Activated T-helper 17 cell treated with anti-CD3 and anti-CD28 coated beads, Interleukin-2, amount 50 U/mL, for 72 hours (primary cell): ENCODE measurements around the gene CDX1. TPM values are rescaled to one million over a fixed set of nuclear protein-coding genes. Genes with fewer than 3 reads are reported as not detected.

Experiments
- ATAC-seq: fragments of 150-1000 bp; cut with Tn5 transposase; replicated peaks from 2 replicates; pipeline ENCODE4 v1.10.0; 2021; ENCODE audit warnings: mild to moderate bottlenecking, moderate library complexity
- H3K27ac Mint-ChIP-seq: one replicate; pipeline ENCODE4 v1.8.0; 2022; ENCODE audit warnings: mixed read lengths
- H3K27me3 Mint-ChIP-seq: one replicate; pipeline ENCODE4 v1.8.0; 2022; ENCODE audit warnings: mixed read lengths
- H3K36me3 Mint-ChIP-seq: one replicate; pipeline ENCODE4 v1.8.0; 2022; ENCODE audit warnings: low read depth, mild to moderate bottlenecking, mixed read lengths
- H3K4me1 Mint-ChIP-seq: one replicate; pipeline ENCODE4 v1.8.0; 2022; ENCODE audit warnings: mixed read lengths
- H3K4me3 Mint-ChIP-seq: one replicate; pipeline ENCODE4 v1.8.0; 2022; ENCODE audit warnings: mild to moderate bottlenecking, mixed read lengths
- H3K9me3 Mint-ChIP-seq: one replicate; pipeline ENCODE4 v1.8.0; 2022; ENCODE audit warnings: mixed read lengths
- total RNA-seq, 2 donors: library from RNA; stranded (reverse); gene quantifications; one replicate each; pipeline ENCODE4 v1.2.3, GENCODE V29; 2022

The CDX1 gene
- total RNA-seq, 2 donors from 2014 or later = not detected

DNA sequence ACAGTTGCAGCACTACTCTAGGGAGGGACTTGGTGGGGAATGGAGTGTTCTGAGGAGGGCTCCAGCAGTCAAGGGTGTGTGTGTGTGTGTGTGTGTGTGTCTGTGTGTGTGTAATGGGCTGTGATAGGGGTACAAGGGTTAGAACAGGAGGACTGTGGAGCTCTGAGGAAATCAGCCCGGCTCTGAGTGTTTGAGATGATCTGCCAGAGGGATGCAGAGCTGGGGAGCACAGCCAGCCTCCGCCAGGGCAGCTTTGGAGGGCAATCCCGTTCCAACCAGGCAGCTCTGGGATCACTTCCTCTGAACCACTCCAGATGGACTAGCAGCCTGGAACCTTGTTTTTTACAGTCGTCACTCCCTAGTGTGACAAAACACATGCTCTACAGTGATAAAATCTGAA, 20.3 kb downstream of the CDX1 start:
- Mint-ChIP-seq H3K27me3 (peaks cover 20% of the 10 kb centered on the region), H3K9me3 (no peaks in the 10 kb centered on the region), H3K4me1 (no peaks in the 10 kb centered on the region), H3K4me3 (no peak overlapping the region), H3K27ac (no peak overlapping the region), H3K36me3 (no peaks in the 10 kb centered on the region)
- ATAC-seq = no peak

DNA sequence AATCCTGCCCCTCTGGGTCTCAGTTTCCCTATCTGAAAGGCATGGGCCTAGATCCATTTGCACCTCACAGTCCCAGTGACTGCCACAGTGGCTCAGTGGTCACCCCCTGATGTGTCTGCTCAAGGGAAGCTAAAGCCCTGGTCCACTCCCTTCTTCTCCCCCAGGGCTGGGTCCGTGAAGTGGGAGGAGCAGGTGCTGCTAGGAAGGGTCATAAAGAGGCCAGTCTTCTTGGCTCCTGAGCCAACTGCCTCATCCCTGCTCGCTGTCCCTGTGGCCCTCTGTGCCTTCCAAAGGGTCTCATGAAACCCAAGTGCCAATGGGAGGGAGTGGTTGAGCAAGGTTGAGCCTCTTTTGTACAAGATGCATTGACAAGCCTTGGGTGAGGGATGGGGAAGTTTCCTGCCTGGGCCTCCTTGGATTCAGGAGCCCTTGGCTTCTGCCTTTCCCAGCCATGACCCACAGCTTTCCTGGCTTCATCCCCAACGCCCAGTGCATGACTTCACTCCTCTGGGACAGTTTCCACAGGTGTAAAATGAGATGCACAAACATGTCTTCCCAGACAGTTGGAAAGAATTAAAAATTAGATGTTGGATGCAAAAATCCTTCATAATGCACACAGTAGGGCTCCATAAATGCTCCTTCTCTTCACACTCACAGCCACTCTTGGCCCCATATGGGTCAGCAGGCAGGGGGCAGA, 21.7 kb downstream of the CDX1 start:
- peaks cover 23% of the 10 kb centered on the region for H3K27me3 Mint-ChIP-seq
- H3K36me3 Mint-ChIP-seq = no peaks in the 10 kb centered on the region
- H3K4me1 Mint-ChIP-seq = no peaks in the 10 kb centered on the region
- no peaks in the 10 kb centered on the region for H3K9me3 Mint-ChIP-seq
- no peak overlapping the region for H3K27ac Mint-ChIP-seq
- ATAC-seq = no peak
- H3K4me3 Mint-ChIP-seq = no peak overlapping the region

DNA sequence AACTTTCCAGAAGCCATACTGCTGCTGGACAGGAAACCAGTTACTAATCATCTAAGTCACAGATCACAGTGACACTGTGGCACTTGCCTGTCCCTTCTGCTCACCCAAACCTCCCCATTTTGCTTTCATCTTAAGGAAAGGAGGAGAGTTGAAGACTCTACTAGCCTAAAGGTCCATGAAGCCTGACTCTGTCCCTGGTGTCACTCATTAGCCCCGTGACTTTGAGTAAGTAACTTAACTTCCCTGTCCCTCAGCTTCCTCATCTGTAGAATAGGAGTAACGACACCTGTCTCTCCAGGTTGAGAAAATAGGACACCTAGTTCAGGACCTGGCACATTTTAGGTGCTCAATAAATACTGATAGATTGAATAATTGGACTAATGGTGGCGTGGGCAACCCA, 22.7 kb downstream of the CDX1 start:
- ATAC-seq = no peak
- Mint-ChIP-seq H3K4me1 (no peaks in the 10 kb centered on the region), H3K4me3 (no peak overlapping the region), H3K36me3 (no peaks in the 10 kb centered on the region), H3K27me3 (peaks cover 23% of the 10 kb centered on the region), H3K9me3 (no peaks in the 10 kb centered on the region), H3K27ac (no peak overlapping the region)

DNA sequence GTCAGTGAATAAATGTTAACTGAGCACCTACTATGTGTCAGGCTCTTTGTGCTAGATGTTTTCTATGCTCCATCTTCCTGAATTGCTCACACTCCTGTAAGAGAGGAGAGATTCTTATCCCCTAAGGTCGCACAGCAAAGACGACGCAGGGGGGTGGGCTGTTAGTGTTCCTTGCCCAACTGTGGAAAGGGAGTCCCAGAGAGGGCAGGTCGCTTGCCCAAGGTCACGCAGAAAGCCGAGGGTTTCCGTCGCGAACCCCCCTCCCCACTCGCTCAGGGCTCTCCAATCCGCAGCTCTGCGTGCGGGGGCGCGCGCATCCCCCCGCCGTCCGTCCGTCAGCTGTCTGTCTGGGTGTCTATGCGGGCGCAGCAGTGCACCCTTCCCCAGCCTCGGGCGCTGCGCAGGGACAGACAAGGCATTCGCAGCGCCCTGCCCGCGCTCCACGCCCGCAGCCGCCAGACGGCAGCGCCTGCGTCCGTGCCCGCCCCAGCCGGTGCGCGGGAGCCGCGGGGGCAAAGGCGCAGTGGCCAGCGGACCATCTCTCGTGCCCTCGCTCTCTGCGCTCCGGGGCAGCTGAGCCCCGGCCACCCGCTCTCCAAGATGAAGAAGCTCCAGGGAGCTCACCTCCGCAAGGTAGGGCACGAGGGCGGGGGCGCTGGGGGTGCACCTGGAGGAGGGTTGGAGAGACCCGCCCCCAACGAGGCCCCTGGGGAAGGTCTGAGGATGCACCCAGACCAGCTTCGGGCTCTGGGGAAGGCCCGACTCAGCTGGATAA, 23.3 kb downstream of the CDX1 start, which contains the start of gene SLC6A7:
TSS of gene SLC6A7 (plus strand) at position 335 of the 775 bp plus-strand sequence. CDS start at position 601, 266 bp downstream.
- no peak for ATAC-seq
- Mint-ChIP-seq H3K4me1 (no peaks in the 10 kb centered on the region), H3K4me3 (no peak within 1 kb of the TSS), H3K27ac (no peak within 1 kb of the TSS), H3K36me3 (no peaks in the 10 kb centered on the region), H3K27me3 (peaks cover 23% of the 10 kb centered on the region), H3K9me3 (no peaks in the 10 kb centered on the region)

DNA sequence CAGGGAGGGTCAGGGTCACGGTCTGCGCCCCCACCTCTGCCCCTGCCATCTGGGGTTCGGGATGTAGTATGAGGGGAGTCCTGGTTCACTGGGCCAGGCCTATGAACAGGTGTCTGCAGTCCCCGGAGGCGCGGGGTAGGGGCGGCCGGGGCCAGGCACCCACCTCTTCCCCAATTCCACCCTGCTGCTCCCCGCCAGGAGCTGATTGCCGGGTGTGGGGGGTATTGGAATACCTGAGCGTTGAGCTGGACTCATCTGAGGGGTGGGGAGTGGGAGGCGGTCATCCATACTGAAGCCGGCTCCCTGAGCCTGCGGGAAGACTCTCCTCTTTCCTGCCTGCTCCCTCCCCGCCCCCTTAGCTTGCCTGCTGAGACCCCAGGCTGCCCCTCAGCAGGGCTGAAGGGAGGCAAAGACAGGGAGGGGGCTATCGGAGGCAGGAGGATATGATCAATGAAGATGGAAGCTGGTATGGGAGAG, 24.0 kb downstream of the CDX1 start:
- Mint-ChIP-seq H3K4me1 (no peaks in the 10 kb centered on the region), H3K4me3 (no peak overlapping the region), H3K27ac (no peak overlapping the region), H3K9me3 (no peaks in the 10 kb centered on the region), H3K36me3 (no peaks in the 10 kb centered on the region), H3K27me3 (peaks cover 28% of the 10 kb centered on the region)
- no peak for ATAC-seq

DNA sequence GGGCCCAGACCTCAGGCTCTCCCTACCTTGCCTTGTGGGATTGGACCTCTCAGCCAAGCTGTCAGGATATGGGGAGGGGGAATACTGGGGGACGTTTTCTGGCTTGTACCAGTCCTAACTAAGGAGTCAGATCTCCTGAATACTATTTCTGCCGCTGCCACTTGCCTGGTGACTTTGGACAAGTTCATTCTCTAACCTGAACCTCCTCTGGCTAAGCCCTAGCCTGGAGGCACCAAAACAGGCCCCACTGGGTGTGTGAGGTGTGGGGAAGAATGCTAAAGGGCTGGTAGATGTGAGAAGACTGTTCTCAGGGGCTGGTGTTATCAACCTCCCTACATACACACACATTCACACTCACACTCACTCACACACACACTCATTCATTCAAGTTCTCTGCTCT, 24.4 kb downstream of the CDX1 start:
- no peaks in the 10 kb centered on the region for H3K4me1 Mint-ChIP-seq
- no peak overlapping the region for H3K27ac Mint-ChIP-seq
- no peaks in the 10 kb centered on the region for H3K36me3 Mint-ChIP-seq
- no peaks in the 10 kb centered on the region for H3K9me3 Mint-ChIP-seq
- peaks cover 28% of the 10 kb centered on the region for H3K27me3 Mint-ChIP-seq
- no peak overlapping the region for H3K4me3 Mint-ChIP-seq
- ATAC-seq = no peak

DNA sequence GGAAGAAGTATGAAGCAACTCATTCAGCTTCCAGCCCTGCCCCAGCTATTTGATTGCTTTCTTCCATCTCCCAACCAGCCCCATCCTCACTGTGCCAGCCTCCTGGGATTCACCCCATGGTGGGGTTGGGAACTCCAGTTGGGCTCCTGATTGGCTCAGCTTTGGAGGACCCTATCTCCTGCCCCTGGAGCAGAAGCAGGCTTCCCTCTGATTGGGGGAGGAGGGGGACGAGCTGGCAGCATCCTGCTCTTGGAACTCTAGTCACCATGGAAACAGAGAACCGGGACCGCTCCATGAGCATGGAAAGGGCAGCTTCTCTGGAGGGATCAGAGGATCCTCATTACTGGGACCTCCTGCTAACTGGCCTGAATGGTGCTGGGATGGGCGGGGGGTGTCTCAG, 25.9 kb downstream of the CDX1 start:
- Mint-ChIP-seq H3K9me3 (no peaks in the 10 kb centered on the region), H3K27ac (no peak overlapping the region), H3K4me3 (no peak overlapping the region), H3K36me3 (no peaks in the 10 kb centered on the region), H3K27me3 (peaks cover 28% of the 10 kb centered on the region), H3K4me1 (no peaks in the 10 kb centered on the region)
- no peak for ATAC-seq

DNA sequence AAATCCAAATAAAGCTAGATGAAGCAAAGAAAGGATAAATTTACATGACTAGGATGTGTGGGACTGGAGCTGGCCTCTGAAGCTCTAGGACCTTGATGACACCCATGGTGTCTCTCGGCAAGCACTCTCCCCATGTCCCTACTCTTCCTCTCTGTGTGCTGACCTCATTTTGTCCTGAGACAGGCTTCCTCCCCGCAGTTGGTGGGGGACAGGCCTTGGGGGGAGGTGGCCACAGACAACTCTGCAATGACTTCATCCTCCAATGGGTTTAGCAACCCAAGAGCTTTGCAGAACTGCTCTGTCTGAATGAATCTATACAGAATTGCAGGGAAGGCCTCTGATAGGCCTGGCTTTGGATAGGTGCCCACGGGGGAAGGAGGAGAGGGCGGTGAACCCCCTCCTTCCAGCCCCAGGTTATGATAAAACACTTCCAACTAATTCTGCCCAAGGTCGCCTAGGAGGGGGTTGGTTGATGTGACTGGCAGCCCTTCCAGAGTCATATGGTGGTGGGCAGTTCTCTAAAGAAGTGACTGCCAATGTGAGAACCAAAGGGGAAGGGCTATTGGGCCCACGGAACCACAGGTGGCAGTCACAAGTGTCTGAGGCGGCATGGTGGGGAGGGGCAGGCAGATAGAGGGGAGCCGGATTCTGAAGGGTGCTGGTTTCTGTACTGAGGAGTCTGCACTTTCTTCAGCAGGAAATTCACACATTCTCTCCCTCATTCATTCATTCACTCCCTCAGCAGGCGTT, 29.3 kb downstream of the CDX1 start:
- no peak overlapping the region for H3K4me3 Mint-ChIP-seq
- H3K9me3 Mint-ChIP-seq = no peaks in the 10 kb centered on the region
- H3K27ac Mint-ChIP-seq = no peak overlapping the region

DNA sequence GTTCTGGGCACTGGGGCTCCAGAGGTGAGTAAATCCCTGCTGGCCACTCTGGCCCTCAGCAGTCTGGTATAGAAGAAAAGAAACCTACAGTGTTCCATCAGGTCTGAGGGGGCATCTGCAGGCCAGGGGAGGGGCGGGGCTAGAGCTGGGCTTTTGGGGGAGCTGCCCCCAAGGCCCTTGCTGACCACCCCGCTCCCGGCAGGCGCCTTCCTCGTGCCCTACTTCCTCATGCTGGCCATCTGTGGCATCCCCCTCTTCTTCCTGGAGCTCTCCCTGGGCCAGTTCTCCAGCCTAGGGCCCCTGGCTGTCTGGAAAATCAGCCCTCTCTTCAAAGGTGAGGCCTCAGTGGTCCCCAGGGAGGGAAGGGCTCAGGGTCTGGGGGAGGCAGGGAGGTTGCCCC, 29.9 kb downstream of the CDX1 start:
- peaks cover 18% of the 10 kb centered on the region for H3K27me3 Mint-ChIP-seq

More for the DNA sequence above, 29.3 kb downstream of the CDX1 start:
- Mint-ChIP-seq H3K36me3 (no peaks in the 10 kb centered on the region), H3K27me3 (peaks cover 19% of the 10 kb centered on the region), H3K4me1 (no peaks in the 10 kb centered on the region)
- ATAC-seq = no peak

DNA sequence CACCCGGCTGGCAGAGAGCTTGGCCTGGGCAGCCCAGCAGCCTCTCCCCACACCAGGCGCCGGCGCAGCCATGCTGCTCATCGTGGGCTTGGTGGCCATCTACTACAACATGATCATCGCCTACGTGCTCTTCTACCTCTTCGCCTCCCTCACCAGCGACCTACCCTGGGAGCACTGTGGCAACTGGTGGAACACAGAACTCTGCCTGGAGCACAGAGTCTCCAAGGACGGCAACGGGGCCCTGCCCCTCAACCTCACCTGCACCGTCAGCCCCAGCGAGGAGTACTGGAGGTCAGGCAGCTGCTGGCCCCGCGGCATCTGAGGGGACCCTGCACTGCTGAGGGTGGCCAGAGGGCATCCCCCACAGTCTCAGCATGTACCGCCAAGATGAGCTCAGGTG, 30.4 kb downstream of the CDX1 start:
- Mint-ChIP-seq H3K4me1 (no peaks in the 10 kb centered on the region), H3K27me3 (peaks cover 14% of the 10 kb centered on the region)

More for the DNA sequence above, 29.9 kb downstream of the CDX1 start:
- H3K4me3 Mint-ChIP-seq = no peak overlapping the region
- no peaks in the 10 kb centered on the region for H3K36me3 Mint-ChIP-seq
- ATAC-seq = no peak
- no peaks in the 10 kb centered on the region for H3K4me1 Mint-ChIP-seq
- no peaks in the 10 kb centered on the region for H3K9me3 Mint-ChIP-seq
- no peak overlapping the region for H3K27ac Mint-ChIP-seq

DNA sequence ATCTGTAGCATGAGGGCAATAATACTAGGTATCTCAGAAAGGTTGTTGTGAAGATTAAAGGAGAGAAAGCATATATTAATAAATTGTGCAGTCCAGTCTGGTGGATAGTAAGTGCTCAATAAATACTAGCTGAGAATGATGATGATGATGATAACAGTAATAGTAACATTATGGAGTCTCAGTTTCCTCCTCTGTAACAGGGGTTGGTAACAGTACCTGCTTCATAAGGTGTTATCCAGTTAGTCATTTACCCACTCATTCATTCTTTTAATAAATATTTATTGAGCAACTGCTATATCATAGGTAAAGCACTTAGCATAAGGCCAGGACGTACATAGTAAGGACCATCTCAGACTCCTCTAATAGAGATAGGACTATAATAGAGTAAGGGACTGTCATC, 30.9 kb downstream of the CDX1 start:
- H3K4me3 Mint-ChIP-seq = no peak overlapping the region
- H3K9me3 Mint-ChIP-seq = no peaks in the 10 kb centered on the region
- no peaks in the 10 kb centered on the region for H3K36me3 Mint-ChIP-seq
- peaks cover 18% of the 10 kb centered on the region for H3K27me3 Mint-ChIP-seq
- ATAC-seq = no peak
- no peaks in the 10 kb centered on the region for H3K4me1 Mint-ChIP-seq
- no peak overlapping the region for H3K27ac Mint-ChIP-seq

More for the DNA sequence above, 30.4 kb downstream of the CDX1 start:
- no peaks in the 10 kb centered on the region for H3K9me3 Mint-ChIP-seq
- no peak overlapping the region for H3K4me3 Mint-ChIP-seq
- H3K36me3 Mint-ChIP-seq = no peaks in the 10 kb centered on the region
- no peak for ATAC-seq
- no peak overlapping the region for H3K27ac Mint-ChIP-seq

DNA sequence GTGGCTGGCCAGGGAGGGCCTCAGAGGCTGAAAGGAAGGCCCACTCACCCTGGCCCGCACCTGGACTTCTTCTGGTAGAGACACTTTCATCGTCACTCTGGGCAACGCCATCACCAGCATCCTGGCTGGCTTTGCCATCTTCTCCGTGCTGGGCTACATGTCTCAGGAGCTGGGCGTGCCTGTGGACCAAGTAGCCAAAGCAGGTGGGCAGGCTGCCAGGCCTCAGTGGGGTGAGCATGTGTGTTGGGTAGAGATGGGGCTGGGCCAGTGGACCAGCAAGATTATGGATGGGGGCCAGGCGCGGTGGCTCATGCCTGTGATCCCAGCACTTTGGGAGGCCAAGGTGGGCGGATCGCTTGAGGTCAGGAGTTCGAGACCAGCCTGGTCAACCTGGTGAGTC, 35.9 kb downstream of the CDX1 start:
- Mint-ChIP-seq H3K4me3 (no peak overlapping the region), H3K36me3 (no peaks in the 10 kb centered on the region), H3K27ac (no peak overlapping the region), H3K9me3 (no peaks in the 10 kb centered on the region), H3K4me1 (no peaks in the 10 kb centered on the region), H3K27me3 (peaks cover 10% of the 10 kb centered on the region)
- ATAC-seq = no peak

DNA sequence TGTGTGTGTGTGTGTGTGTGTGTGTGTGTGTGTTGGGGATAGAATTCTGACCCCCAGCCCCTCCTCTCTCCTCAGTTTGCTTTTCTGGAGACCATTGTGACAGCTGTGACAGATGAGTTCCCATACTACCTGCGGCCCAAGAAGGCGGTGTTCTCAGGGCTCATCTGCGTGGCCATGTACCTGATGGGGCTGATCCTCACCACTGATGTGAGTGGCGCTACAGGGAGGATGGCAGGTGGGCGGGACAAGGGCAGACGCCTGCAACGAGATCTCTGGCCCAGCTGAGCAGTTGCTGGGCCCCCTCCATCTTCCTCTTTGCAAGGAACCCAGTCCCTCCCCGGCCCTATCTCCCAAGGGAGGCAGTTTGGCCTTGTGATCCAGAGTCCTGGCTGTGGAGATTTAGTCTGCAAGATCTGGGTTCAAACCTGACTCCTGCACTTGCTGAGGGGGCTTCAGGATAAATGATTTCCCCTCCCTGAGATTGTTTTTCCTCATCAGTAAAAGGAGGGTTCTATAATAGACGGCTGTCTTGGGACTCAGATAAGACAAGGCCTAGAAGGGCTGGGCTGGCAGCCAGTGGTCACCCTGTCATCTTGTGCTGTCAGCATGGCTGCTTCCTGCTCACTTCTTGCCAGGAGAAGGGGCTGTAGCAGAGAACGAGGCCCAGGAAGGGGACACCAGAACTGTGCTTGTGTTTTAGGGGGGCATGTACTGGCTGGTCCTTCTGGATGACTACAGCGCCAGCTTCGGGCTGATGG, 37.4 kb downstream of the CDX1 start:
- no peaks in the 10 kb centered on the region for H3K36me3 Mint-ChIP-seq
- H3K9me3 Mint-ChIP-seq = no peaks in the 10 kb centered on the region
- no peak overlapping the region for H3K4me3 Mint-ChIP-seq
- ATAC-seq = no peak
- H3K27me3 Mint-ChIP-seq = peaks cover 21% of the 10 kb centered on the region
- no peaks in the 10 kb centered on the region for H3K4me1 Mint-ChIP-seq
- no peak overlapping the region for H3K27ac Mint-ChIP-seq

DNA sequence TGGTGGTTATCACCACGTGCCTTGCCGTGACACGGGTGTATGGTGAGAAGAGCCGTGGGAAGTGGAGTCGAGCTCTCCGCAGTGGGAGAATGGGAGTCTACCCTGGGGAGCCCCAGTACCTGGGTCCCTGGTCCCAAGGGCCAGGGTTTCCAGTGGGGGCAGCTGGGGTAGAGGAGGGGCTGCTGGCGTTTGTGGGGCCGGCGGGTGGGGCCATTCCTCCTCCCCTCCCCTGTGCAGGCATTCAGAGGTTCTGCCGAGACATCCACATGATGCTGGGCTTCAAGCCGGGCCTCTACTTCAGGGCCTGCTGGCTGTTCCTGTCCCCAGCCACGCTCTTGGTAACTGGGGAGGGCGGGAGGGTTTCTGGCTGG, 38.0 kb downstream of the CDX1 start:
- H3K4me3 Mint-ChIP-seq = no peak overlapping the region
- no peaks in the 10 kb centered on the region for H3K9me3 Mint-ChIP-seq
- no peak overlapping the region for H3K27ac Mint-ChIP-seq
- H3K4me1 Mint-ChIP-seq = no peaks in the 10 kb centered on the region
- no peak for ATAC-seq
- H3K27me3 Mint-ChIP-seq = peaks cover 21% of the 10 kb centered on the region
- no peaks in the 10 kb centered on the region for H3K36me3 Mint-ChIP-seq
